K562 (cell line): ENCODE measurements around the gene PRKRIP1. TPM values are rescaled to one million over a fixed set of nuclear protein-coding genes. Genes with fewer than 3 reads are reported as not detected.
A peak's percentile ranks its signal among the peaks of the same experiment; 100 is the strongest.

Experiments
- CC2D1A ChIP-seq: fragments of 450-650 bp; IDR thresholded peaks from 2 replicates; pipeline ENCODE4 v1.6.1; 2017; ENCODE audit warnings: mild to moderate bottlenecking
- HDAC3 ChIP-seq: fragments of 450-650 bp; IDR thresholded peaks from 2 replicates; pipeline ENCODE4 v1.6.1; 2018; ENCODE audit warnings: borderline replicate concordance, mild to moderate bottlenecking, moderate library complexity; ENCODE audit not compliant: partially characterized antibody
- HNRNPLL ChIP-seq: fragments of 200-400 bp; formaldehyde crosslinking; IDR thresholded peaks from 2 replicates; pipeline ENCODE4 v1.6.1; 2017; ENCODE audit warnings: low read length, low read depth, mild to moderate bottlenecking; ENCODE audit not compliant: poor library complexity, severe bottlenecking
- KLF6 ChIP-seq: fragments of 250-450 bp; sonication (Bioruptor Pico); IDR thresholded peaks from 2 replicates; pipeline ENCODE4 v1.4.0; 2020; ENCODE audit warnings: mild to moderate bottlenecking, moderate library complexity, borderline replicate concordance
- LEF1 ChIP-seq: fragments of 450-650 bp; IDR thresholded peaks from 2 replicates; pipeline ENCODE4 v1.6.1; 2016; ENCODE audit warnings: mild to moderate bottlenecking
- MCM2 ChIP-seq: fragments of 450-650 bp; IDR thresholded peaks from 2 replicates; pipeline ENCODE4 v1.6.1; 2017; ENCODE audit warnings: low read depth, mild to moderate bottlenecking
- MTA3 ChIP-seq: fragments of 450-650 bp; formaldehyde crosslinking; IDR thresholded peaks from 2 replicates; pipeline ENCODE4 v1.6.1; 2017; ENCODE audit warnings: mild to moderate bottlenecking, borderline replicate concordance
- NFYB ChIP-seq: IDR thresholded peaks from 2 replicates; pipeline ENCODE4 v1.6.1; 2011; ENCODE audit warnings: mild to moderate bottlenecking, moderate library complexity; ENCODE audit not compliant: insufficient read length; ENCODE audit errors: extremely low read depth
- PHTF2 ChIP-seq: fragments of 250-450 bp; sonication (Bioruptor Pico); IDR thresholded peaks from 2 replicates; pipeline ENCODE4 v1.5.0; 2021; ENCODE audit warnings: mild to moderate bottlenecking
- SMARCA4 ChIP-seq: fragments of 450-650 bp; IDR thresholded peaks from 2 replicates; pipeline ENCODE4 v1.6.1; 2016
- SMARCB1 ChIP-seq: IDR thresholded peaks from 2 replicates; pipeline ENCODE4 v1.6.1; 2011; ENCODE audit warnings: improper control_type of control experiment, low read depth; ENCODE audit not compliant: insufficient read length
- TCF7 ChIP-seq: sonication (generic); IDR thresholded peaks from 2 replicates; pipeline ENCODE4 v1.6.1; 2016; ENCODE audit warnings: antibody characterized with exemption, borderline replicate concordance
- TGIF2 ChIP-seq: sonication (generic); formaldehyde crosslinking; IDR thresholded peaks from 2 replicates; pipeline ENCODE4 v1.8.1; 2022; ENCODE audit warnings: mild to moderate bottlenecking, missing genetic modification reagents, moderate library complexity
- TSC22D4 ChIP-seq: fragments of 450-650 bp; IDR thresholded peaks from 2 replicates; pipeline ENCODE4 v1.6.1; 2016; ENCODE audit warnings: missing genetic modification characterization, missing biosample characterization, control low read depth
- ZNF184 ChIP-seq: sonication (generic); formaldehyde crosslinking; IDR thresholded peaks from 2 replicates; pipeline ENCODE4 v1.5.0; 2020; ENCODE audit warnings: missing genetic modification reagents
- ZNF778 ChIP-seq: fragments of 450-650 bp; formaldehyde crosslinking; IDR thresholded peaks from 2 replicates; pipeline ENCODE4 v1.4.0; 2020; ENCODE audit warnings: mild to moderate bottlenecking, moderate library complexity
- polyA plus RNA-seq, 8 experiments: library from polyadenylated mRNA; depleted of rRNA in 4 of 8; stranded (reverse) in 5 of 8; unstranded in 3 of 8; fragments of >200 nt; fragmentation: Nextera tagmentation in 2 of 8; fragmentation: Illumina TruSeq in 1 of 8; extraction: Ambion mirVana in 2 of 8; extraction: Trizol in 1 of 8; gene quantifications; 2 replicates each; pipeline versions ENCODE4 v1.2.1 to v1.2.3, GENCODE V29; 2011 to 2014; ENCODE audit warnings: inconsistent platforms in 1 of 8, missing spikeins in 1 of 8
- total RNA-seq, 7 experiments: library from RNA; depleted of rRNA in 6 of 7; stranded (reverse); fragments of >200 nt in 6 of 7; fragmentation: Illumina TruSeq in 2 of 7; extraction: Trizol in 2 of 7; gene quantifications; 2 replicates each; pipeline versions ENCODE4 v1.2.1 to v1.2.3, GENCODE V29; 2011 to 2021; ENCODE audit warnings: low replicate concordance in 1 of 7
- TF ChIP-seq, protein P1 (sequence below), 2 experiments: fragments of 450-650 bp; formaldehyde crosslinking in 1 of 2; IDR thresholded peaks; 2 replicates each; pipeline versions ENCODE4 v1.4.0 to v1.6.1; 2014 to 2020; ENCODE audit warnings: mild to moderate bottlenecking in 2 of 2, borderline replicate concordance in 1 of 2, low read depth in 1 of 2
- TF ChIP-seq, protein P2 (sequence below): IDR thresholded peaks from 3 replicates; pipeline ENCODE4 v1.6.1; 2011; ENCODE audit warnings: borderline replicate concordance, mild to moderate bottlenecking, moderate library complexity; ENCODE audit not compliant: insufficient read length; ENCODE audit errors: extremely low read depth

PRKRIP1 gene
- total and polyA plus RNA-seq, 9 of the 15 experiments (the other 6 are each of a cell fraction or from before 2014, with no cell fraction given) = 14.9 to 52.1 (median 19.8) TPM

DNA sequence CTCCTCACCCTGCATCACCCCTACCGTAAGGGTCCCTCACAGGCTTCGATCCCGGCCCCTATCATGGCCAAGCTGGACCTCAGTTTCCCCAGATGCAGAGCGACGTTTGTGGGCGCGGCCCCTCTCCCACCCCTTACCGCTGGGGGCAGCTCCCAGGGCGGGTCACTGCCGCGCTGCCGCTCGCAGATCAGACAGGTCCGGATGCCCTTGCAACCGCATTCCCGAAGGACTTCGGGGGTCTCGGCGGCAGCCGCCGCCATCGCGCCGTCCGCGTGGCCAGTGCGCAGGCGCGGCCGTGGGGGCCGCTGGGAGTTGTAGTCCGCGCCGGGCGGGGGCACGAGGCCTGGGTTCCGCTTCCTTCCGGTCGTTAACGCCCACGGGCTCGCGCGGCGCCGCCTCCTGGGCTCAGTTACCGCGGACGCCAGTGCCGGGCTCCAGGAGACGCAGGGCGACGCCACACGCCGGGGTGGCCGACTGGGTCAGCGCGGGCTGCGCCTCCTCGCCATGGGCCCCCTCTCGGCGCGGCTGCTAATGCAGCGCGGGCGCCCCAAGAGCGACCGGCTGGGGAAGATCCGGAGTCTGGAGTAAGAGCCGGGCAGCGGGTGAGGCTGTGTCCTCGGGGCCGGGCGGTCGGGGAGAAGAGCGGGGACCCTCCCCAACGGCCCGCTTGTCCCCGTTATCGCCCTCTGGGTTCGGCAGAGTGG, 68.6 kb downstream of the PRKRIP1 start, which contains the start of the genes ALKBH4 and LRWD1 (continued):
- no peak for TF ChIP-seq PHTF2 (CRISPR knock-in tag)
- no peak for TF ChIP-seq SMARCB1
- TF ChIP-seq SMARCA4 = no peak
- TF ChIP-seq ZNF778 = no peak
- peak; percentile 43 for TF ChIP-seq HNRNPLL
- no peak for TF ChIP-seq ZNF184 (CRISPR knock-in tag)
- 0 out of 2 replicates have a peak, but pooled peaks have one; percentile 5 for TF ChIP-seq CC2D1A
- no peak for TF ChIP-seq TGIF2 (CRISPR knock-in tag)
- TF ChIP-seq, protein P1, sequence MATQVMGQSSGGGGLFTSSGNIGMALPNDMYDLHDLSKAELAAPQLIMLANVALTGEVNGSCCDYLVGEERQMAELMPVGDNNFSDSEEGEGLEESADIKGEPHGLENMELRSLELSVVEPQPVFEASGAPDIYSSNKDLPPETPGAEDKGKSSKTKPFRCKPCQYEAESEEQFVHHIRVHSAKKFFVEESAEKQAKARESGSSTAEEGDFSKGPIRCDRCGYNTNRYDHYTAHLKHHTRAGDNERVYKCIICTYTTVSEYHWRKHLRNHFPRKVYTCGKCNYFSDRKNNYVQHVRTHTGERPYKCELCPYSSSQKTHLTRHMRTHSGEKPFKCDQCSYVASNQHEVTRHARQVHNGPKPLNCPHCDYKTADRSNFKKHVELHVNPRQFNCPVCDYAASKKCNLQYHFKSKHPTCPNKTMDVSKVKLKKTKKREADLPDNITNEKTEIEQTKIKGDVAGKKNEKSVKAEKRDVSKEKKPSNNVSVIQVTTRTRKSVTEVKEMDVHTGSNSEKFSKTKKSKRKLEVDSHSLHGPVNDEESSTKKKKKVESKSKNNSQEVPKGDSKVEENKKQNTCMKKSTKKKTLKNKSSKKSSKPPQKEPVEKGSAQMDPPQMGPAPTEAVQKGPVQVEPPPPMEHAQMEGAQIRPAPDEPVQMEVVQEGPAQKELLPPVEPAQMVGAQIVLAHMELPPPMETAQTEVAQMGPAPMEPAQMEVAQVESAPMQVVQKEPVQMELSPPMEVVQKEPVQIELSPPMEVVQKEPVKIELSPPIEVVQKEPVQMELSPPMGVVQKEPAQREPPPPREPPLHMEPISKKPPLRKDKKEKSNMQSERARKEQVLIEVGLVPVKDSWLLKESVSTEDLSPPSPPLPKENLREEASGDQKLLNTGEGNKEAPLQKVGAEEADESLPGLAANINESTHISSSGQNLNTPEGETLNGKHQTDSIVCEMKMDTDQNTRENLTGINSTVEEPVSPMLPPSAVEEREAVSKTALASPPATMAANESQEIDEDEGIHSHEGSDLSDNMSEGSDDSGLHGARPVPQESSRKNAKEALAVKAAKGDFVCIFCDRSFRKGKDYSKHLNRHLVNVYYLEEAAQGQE (IDR thresholded peaks at IDR 0.05; ENCODE audit: borderline replicate concordance) = peak; percentile 75
- TF ChIP-seq, protein P1 (CRISPR knock-in tag; IDR thresholded peaks at IDR 0.05; ENCODE audit: low read depth) = peak; percentile 35; the same call in 1 of the 2 replicates
- TF ChIP-seq, protein P2, sequence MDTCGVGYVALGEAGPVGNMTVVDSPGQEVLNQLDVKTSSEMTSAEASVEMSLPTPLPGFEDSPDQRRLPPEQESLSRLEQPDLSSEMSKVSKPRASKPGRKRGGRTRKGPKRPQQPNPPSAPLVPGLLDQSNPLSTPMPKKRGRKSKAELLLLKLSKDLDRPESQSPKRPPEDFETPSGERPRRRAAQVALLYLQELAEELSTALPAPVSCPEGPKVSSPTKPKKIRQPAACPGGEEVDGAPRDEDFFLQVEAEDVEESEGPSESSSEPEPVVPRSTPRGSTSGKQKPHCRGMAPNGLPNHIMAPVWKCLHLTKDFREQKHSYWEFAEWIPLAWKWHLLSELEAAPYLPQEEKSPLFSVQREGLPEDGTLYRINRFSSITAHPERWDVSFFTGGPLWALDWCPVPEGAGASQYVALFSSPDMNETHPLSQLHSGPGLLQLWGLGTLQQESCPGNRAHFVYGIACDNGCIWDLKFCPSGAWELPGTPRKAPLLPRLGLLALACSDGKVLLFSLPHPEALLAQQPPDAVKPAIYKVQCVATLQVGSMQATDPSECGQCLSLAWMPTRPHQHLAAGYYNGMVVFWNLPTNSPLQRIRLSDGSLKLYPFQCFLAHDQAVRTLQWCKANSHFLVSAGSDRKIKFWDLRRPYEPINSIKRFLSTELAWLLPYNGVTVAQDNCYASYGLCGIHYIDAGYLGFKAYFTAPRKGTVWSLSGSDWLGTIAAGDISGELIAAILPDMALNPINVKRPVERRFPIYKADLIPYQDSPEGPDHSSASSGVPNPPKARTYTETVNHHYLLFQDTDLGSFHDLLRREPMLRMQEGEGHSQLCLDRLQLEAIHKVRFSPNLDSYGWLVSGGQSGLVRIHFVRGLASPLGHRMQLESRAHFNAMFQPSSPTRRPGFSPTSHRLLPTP = no peak
- TF ChIP-seq KLF6 (CRISPR knock-in tag) = peak; percentile 51; the same call in 1 of the 2 replicates
- no peak for TF ChIP-seq TSC22D4 (tag)
- peak; percentile 63 for TF ChIP-seq TCF7
- TF ChIP-seq NFYB = no peak
- TF ChIP-seq MCM2 = no peak
- peak; percentile 91 for TF ChIP-seq MTA3
- no peak for TF ChIP-seq LEF1
- TF ChIP-seq HDAC3 = no peak
